A549 (cell line): ENCODE results near the gene MESP1. TPM values are rescaled to one million over a fixed set of nuclear protein-coding genes. Genes with fewer than 3 reads are reported as not detected.

ENCODE experiments used
- ATAC-seq, 2 experiments: fragments of 200-7000 bp in 1 of 2; fragments of >200 bp in 1 of 2; cut with Nextera tagmentation in 1 of 2; cut with Tn5 transposase in 1 of 2; 3 replicates each; pipeline versions ENCODE4 v1.8.0 to v1.9.1; 2018 to 2020; ENCODE audit warnings: mild to moderate bottlenecking in 1 of 2, moderate library complexity in 1 of 2
- CTCF ChIA-PET: fragments of 300-600 bp; sonication (Branson Sonifier 250); formaldehyde crosslinking; extraction: SDS; loops from one replicate; lab custom pipeline; 2021; ENCODE audit warnings: antibody characterized with exemption, inconsistent platforms; lab: Yijun Ruan, JAX
- POLR2A ChIA-PET: fragments of 350-600 bp; formaldehyde crosslinking; extraction: SDS; loops from one replicate; lab custom pipeline; 2021; ENCODE audit warnings: antibody characterized with exemption, inconsistent platforms; lab: Yijun Ruan, JAX
- DNase-seq, 2 experiments: peaks; one replicate each; pipeline versions ENCODE4 v3.0.0 to v3.0.0-alpha.2; 2011 to 2016; ENCODE audit warnings: low read depth in 1 of 2, low spot score in 1 of 2
- FAIRE-seq: peaks from 2 replicates; lab custom pipeline; 2011; peaks lifted over from hg19 to GRCh38; lab: Jason Lieb, UNC
- H3K27ac ChIP-seq, 2 experiments: fragments of >200 bp; sonication (Bioruptor Twin); formaldehyde crosslinking; 3 replicates each; pipeline ENCODE4 v1.5.1; 2016 to 2017
- H3K4me1 ChIP-seq: fragments of >200 bp; sonication (Bioruptor Twin); formaldehyde crosslinking; 3 replicates; pipeline ENCODE4 v1.6.1; 2016
- H3K4me2 ChIP-seq: fragments of >200 bp; sonication (Bioruptor Twin); formaldehyde crosslinking; 3 replicates; pipeline ENCODE4 v1.6.1; 2016
- H3K4me3 ChIP-seq: fragments of >200 bp; sonication (Bioruptor Twin); formaldehyde crosslinking; 3 replicates; pipeline ENCODE4 v1.5.1; 2016
- H3K9me3 ChIP-seq: fragments of >200 bp; sonication (Bioruptor Twin); formaldehyde crosslinking; 3 replicates; pipeline ENCODE4 v1.6.1; 2016
- BHLHE40 ChIP-seq: IDR thresholded peaks from 2 replicates; pipeline ENCODE4 v1.6.1; 2012; ENCODE audit warnings: low read depth, low read length, inconsistent platforms
- CBX2 ChIP-seq: fragments of 200-600 bp; sonication (generic); IDR thresholded peaks from 2 replicates; pipeline ENCODE4 v1.6.1; 2016; ENCODE audit warnings: low read depth, mild to moderate bottlenecking, borderline replicate concordance
- EP300 ChIP-seq, 2 experiments: fragments of >200 bp; sonication (Bioruptor Twin); formaldehyde crosslinking; IDR thresholded peaks; 2 replicates in 1 of 2; 3 replicates in 1 of 2; pipeline ENCODE4 v1.6.1; 2016 to 2017
- HDAC2 ChIP-seq: fragments of 200-600 bp; sonication (generic); IDR thresholded peaks from 2 replicates; pipeline ENCODE4 v1.6.1; 2016
- KDM5A ChIP-seq: fragments of 200-600 bp; sonication (generic); IDR thresholded peaks from 2 replicates; pipeline ENCODE4 v1.6.1; 2016; ENCODE audit warnings: antibody characterized with exemption, mild to moderate bottlenecking
- NR3C1 ChIP-seq: fragments of >200 bp; sonication (Bioruptor Twin); formaldehyde crosslinking; IDR thresholded peaks from 3 replicates; pipeline ENCODE4 v1.6.1; 2017
- POLR2A ChIP-seq: IDR thresholded peaks from 2 replicates; pipeline ENCODE4 v1.6.1; 2012; ENCODE audit warnings: mild to moderate bottlenecking, low read length
- RFX5 ChIP-seq: fragments of 450-650 bp; IDR thresholded peaks from 2 replicates; pipeline ENCODE4 v1.7.1; 2014; ENCODE audit warnings: antibody characterized with exemption, mild to moderate bottlenecking, moderate library complexity
- SMC3 ChIP-seq: fragments of >200 bp; sonication (Bioruptor Twin); formaldehyde crosslinking; IDR thresholded peaks from 3 replicates; pipeline ENCODE4 v1.6.1; 2018; ENCODE audit warnings: inconsistent platforms
- SREBF2 ChIP-seq: fragments of 450-650 bp; IDR thresholded peaks from 2 replicates; pipeline ENCODE4 v1.6.1; 2014; ENCODE audit warnings: mild to moderate bottlenecking, moderate library complexity
- TP53 ChIP-seq: fragments of 250-450 bp; sonication (Bioruptor Pico); IDR thresholded peaks from 2 replicates; pipeline ENCODE4 v1.5.0; 2021; ENCODE audit warnings: mild to moderate bottlenecking, moderate library complexity
- ZC3H11A ChIP-seq: fragments of 450-650 bp; IDR thresholded peaks from 2 replicates; pipeline ENCODE4 v1.6.1; 2014; ENCODE audit warnings: antibody characterized with exemption, mild to moderate bottlenecking
- ZSCAN20 ChIP-seq: fragments of 250-450 bp; sonication (Bioruptor Pico); IDR thresholded peaks from 2 replicates; pipeline ENCODE4 v1.8.0; 2022; ENCODE audit warnings: mild to moderate bottlenecking, moderate library complexity
- WGBS: methylation state at CpG from one replicate; pipeline ENCODE4 v1.1.6; 2017; ENCODE audit errors: missing lambda C conversion rate; 5-methylcytosine and 5-hydroxymethylcytosine counted together
- polyA plus RNA-seq, 4 experiments: library from polyadenylated mRNA; depleted of rRNA in 3 of 4; stranded (reverse); fragments of >200 nt; fragmentation: RNase III in 1 of 4; extraction: RNeasy Plus Mini Kit Qiagen cat#74134 plus additional on column Dnase treatment in 1 of 4; gene quantifications; 2 replicates in 3 of 4; 3 replicates in 1 of 4; pipeline ENCODE4 v1.2.3, GENCODE V29; 2011 to 2017
- TF ChIP-seq, protein P1 (sequence below): fragments of 450-650 bp; IDR thresholded peaks from 2 replicates; pipeline ENCODE4 v1.6.1; 2014; ENCODE audit warnings: antibody characterized with exemption
- TF ChIP-seq, protein P2 (sequence below): fragments of 200-600 bp; sonication (generic); IDR thresholded peaks from 2 replicates; pipeline ENCODE4 v1.6.1; 2016; ENCODE audit warnings: antibody characterized with exemption, mild to moderate bottlenecking, moderate library complexity
- TF ChIP-seq, protein P3 (sequence below): fragments of >200 bp; sonication (Bioruptor Twin); formaldehyde crosslinking; IDR thresholded peaks from 3 replicates; pipeline ENCODE4 v1.5.1; 2016
- TF ChIP-seq, protein P4 (sequence below): IDR thresholded peaks from 2 replicates; pipeline ENCODE4 v1.6.1; 2012

MESP1 gene
- polyA plus RNA-seq, 2 of the 4 experiments (the other 2 are of a cell fraction), result 1.2 to 2.7 TPM

DNA sequence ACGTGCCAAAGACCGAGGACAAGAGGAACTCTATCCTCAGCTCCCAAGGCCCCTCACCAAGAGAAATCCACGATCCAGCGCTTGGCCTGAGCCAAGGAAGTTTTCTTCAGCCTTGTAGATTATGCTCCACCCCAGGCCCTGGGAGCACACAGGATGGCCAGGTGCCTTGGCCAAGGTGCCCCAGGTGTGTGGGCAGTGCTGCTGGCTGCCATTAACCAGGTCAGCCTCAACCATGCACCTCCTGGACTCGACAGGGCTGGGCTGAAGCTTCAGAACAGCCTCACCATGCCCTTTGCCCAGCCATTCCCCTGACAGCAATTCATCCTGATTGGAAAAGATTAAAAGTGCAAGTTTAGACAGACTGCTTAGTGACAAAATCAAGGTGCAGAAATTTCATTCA is 10.9 kb upstream of the MESP1 start (continued):
- TF ChIP-seq, protein P1, sequence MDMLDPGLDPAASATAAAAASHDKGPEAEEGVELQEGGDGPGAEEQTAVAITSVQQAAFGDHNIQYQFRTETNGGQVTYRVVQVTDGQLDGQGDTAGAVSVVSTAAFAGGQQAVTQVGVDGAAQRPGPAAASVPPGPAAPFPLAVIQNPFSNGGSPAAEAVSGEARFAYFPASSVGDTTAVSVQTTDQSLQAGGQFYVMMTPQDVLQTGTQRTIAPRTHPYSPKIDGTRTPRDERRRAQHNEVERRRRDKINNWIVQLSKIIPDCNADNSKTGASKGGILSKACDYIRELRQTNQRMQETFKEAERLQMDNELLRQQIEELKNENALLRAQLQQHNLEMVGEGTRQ, result no peak
- TF ChIP-seq ZC3H11A (no peak), ZSCAN20 (CRISPR knock-in tag) (no peak)

DNA sequence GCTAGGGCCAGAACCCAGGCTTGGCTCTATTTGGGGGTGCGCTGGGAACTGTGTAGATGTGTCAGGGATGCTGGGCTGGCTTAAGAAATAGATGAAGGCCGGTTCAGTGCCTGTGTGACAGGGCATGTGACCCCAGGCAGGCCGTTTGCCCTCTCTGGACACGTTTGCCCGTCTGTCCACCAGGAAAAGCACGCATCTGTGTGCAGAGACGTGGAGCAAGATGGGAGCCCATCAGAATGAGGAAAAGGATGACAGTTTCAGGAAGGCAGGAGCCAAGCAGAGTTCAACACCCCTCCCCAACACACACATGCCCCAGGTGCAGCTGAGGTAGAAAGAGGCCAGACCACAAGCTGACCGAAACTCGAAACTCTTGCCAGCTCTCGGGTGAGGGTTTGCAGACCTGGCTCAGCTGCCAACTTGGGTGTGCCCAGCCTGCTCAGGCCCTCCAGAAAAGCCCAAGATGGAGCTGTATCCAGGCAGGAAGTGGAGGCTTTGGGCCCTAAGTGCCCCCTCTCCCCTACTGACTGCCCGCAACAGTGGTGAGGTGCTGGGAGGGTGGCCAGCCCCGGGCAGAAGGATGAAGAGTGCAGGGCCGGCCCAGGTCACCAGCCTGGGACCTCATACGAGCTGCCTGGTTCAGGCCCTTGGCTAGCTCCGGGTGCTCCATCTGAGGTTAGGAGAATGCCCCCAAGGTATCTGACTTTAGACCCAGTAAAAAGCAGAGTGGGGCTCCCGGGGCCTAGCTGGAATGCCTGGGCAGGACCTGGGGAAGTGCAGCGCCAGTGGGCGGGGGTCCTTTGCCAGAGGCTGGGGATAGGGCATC is 10.2 kb upstream of the MESP1 start:
- Histone ChIP-seq H3K9me3 (no peaks in the 10 kb centered on the region), H3K4me3 (no peak overlapping the region), H3K27ac (peak overlapping the region in 1 of 2 experiments; percentile 49; a peak in 3 of 6 replicates), H3K4me2 (no peak overlapping the region), H3K4me1 (0 out of 3 replicates have a peak, but pooled peaks cover 3% of the 10 kb centered on the region)
- TF ChIP-seq CBX2 (no peak), TP53 (CRISPR knock-in tag) (no peak), POLR2A (no peak), EP300 (IDR thresholded peaks at IDR 0.05) (no peak), HDAC2 (no peak), NR3C1 (no peak), RFX5 (no peak)
- TF ChIP-seq, protein P2, sequence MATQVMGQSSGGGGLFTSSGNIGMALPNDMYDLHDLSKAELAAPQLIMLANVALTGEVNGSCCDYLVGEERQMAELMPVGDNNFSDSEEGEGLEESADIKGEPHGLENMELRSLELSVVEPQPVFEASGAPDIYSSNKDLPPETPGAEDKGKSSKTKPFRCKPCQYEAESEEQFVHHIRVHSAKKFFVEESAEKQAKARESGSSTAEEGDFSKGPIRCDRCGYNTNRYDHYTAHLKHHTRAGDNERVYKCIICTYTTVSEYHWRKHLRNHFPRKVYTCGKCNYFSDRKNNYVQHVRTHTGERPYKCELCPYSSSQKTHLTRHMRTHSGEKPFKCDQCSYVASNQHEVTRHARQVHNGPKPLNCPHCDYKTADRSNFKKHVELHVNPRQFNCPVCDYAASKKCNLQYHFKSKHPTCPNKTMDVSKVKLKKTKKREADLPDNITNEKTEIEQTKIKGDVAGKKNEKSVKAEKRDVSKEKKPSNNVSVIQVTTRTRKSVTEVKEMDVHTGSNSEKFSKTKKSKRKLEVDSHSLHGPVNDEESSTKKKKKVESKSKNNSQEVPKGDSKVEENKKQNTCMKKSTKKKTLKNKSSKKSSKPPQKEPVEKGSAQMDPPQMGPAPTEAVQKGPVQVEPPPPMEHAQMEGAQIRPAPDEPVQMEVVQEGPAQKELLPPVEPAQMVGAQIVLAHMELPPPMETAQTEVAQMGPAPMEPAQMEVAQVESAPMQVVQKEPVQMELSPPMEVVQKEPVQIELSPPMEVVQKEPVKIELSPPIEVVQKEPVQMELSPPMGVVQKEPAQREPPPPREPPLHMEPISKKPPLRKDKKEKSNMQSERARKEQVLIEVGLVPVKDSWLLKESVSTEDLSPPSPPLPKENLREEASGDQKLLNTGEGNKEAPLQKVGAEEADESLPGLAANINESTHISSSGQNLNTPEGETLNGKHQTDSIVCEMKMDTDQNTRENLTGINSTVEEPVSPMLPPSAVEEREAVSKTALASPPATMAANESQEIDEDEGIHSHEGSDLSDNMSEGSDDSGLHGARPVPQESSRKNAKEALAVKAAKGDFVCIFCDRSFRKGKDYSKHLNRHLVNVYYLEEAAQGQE, result peak; percentile 2; the same call in 1 of the 2 replicates
- TF ChIP-seq, protein P3, sequence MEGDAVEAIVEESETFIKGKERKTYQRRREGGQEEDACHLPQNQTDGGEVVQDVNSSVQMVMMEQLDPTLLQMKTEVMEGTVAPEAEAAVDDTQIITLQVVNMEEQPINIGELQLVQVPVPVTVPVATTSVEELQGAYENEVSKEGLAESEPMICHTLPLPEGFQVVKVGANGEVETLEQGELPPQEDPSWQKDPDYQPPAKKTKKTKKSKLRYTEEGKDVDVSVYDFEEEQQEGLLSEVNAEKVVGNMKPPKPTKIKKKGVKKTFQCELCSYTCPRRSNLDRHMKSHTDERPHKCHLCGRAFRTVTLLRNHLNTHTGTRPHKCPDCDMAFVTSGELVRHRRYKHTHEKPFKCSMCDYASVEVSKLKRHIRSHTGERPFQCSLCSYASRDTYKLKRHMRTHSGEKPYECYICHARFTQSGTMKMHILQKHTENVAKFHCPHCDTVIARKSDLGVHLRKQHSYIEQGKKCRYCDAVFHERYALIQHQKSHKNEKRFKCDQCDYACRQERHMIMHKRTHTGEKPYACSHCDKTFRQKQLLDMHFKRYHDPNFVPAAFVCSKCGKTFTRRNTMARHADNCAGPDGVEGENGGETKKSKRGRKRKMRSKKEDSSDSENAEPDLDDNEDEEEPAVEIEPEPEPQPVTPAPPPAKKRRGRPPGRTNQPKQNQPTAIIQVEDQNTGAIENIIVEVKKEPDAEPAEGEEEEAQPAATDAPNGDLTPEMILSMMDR, result peak; percentile 9; the same call in 1 of the 3 replicates
- CTCF ChIA-PET, result interaction anchor here (0.6 to 17.7 kb wide), 72 partner anchors 11 to 648 kb away, joined by 3 to 491 read pairs (median 6); partner anchors contain the start of genes ANPEP, AP3S2, ARPIN and MESP1
- FAIRE-seq (no peak), DNase-seq (no peak), ATAC-seq (peak; percentile 21 to 62; a peak in 4 of 6 replicates)
- POLR2A ChIA-PET, result interaction anchor here (0.8 to 1.7 kb wide), 5 partner anchors 11 to 127 kb away, joined by 3 to 9 read pairs (median 5); partner anchors contain the start of gene MESP1
- 69% methylated on average over 17 of the region's 18 CpGs for WGBS

DNA sequence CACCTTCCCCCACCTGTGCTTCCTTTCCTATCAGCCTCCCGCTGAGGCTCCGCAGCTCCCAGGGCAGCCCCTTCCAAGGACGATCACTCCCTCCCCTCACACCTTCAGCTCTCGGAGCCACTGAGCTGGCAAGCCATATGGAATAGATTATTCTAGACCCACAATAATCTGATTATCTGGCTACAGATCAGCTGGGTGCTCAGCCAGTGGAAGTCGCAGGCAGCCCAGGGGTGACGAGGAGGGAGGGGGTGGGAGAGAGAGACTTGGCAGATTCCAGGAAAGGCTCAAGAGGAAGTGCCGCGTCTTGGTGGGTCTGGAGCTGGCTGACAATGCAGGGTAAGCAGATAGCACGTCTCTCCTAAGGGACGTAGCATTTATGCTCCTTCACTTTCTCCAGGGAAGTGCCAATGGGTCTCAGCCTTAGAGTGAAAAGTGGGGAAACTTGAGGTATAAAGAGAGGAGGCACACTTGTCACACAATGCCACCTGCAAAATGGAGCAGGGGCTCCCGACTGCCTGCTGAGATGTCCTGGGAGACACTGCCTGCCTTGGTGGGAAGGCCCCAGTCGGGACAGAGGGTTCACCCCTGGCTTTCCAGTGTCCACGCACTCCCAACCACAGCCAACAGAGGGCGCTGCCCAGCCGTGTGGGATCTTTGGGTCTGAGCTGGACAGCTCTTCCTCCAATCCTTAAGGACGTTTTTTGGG is 9.4 kb upstream of the MESP1 start:
- H3K4me3 ChIP-seq, result no peak overlapping the region
- FAIRE-seq, result peak; percentile 76
- H3K4me1 ChIP-seq, result peaks cover 4% of the 10 kb centered on the region; the same call in 2 of the 3 replicates
- ATAC-seq, result peak; percentile 93 to 97
- DNase-seq, result peak; percentile 72 to 91
- no peak overlapping the region for H3K27ac ChIP-seq
- ChIA-PET POLR2A (interaction anchor here (0.8 to 1.7 kb wide), 5 partner anchors 10 to 128 kb away, joined by 3 to 9 read pairs (median 5); partner anchors contain the start of gene MESP1), CTCF (interaction anchor here (0.6 to 17.7 kb wide), 78 partner anchors 10 to 649 kb away, joined by 3 to 491 read pairs (median 4); partner anchors contain the start of genes ANPEP, AP3S2, ARPIN and MESP1)
- no peak overlapping the region for H3K4me2 ChIP-seq
- whole genome bisulfite sequencing, result 39% methylated on average over 15 of the region's 16 CpGs
- H3K9me3 ChIP-seq, result no peaks in the 10 kb centered on the region
- TF ChIP-seq, protein P3, result peak; percentile 98
- TF ChIP-seq, protein P1, result no peak
- TF ChIP-seq SREBF2 (no peak), BHLHE40 (no peak), KDM5A (no peak), SMC3 (peak; percentile 97)
- TF ChIP-seq, protein P2, result peak; percentile 48; the same call in 1 of the 2 replicates
- TF ChIP-seq, protein P4, sequence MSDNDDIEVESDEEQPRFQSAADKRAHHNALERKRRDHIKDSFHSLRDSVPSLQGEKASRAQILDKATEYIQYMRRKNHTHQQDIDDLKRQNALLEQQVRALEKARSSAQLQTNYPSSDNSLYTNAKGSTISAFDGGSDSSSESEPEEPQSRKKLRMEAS, result 0 out of 2 replicates have a peak, but pooled peaks have one; percentile 25
